ENCODE data around the gene LPP. TPM values are rescaled to one million over a fixed set of nuclear protein-coding genes. Genes with fewer than 3 reads are reported as not detected.
A peak's percentile ranks its signal among the peaks of the same experiment; 100 is the strongest.

The LPP gene
- total RNA-seq, 4 donors from 2014 or later = 109 to 170 (median 132) TPM

- Histone ChIP-seq H3K9me3 (no peaks in the 10 kb centered on the region), H3K27ac (peak overlapping the region in 1 of 4 donors; percentile 48), H3K36me3 (no peaks in the 10 kb centered on the region), H3K27me3 (no peaks in the 10 kb centered on the region), H3K4me1 (peaks cover 0 to 12% (median 6%) of the 10 kb centered on the region in 4 donors), H3K4me3 (no peak overlapping the region)
- TF ChIP-seq POLR2A (IDR thresholded peaks at IDR 0.05) = no peak
- no peak for TF ChIP-seq CTCF (IDR thresholded peaks at IDR 0.05)
- no peak for DNase-seq
Measured at GRCh38 chr3:188578576-188579363, 424.8 kb downstream of the LPP start.

GRCh38 chr3:188580223-188580622 lies 426.3 kb downstream of the LPP start:
- Histone ChIP-seq H3K4me3 (no peak overlapping the region), H3K27ac (no peak overlapping the region), H3K4me1 (peaks cover 0 to 18% (median 9%) of the 10 kb centered on the region in 4 donors), H3K27me3 (no peaks in the 10 kb centered on the region), H3K9me3 (no peaks in the 10 kb centered on the region), H3K36me3 (no peaks in the 10 kb centered on the region)
- no peak for TF ChIP-seq CTCF (IDR thresholded peaks at IDR 0.05)
- no peak for TF ChIP-seq POLR2A (IDR thresholded peaks at IDR 0.05)
- DNase-seq = no peak

- H3K27me3 ChIP-seq = no peaks in the 10 kb centered on the region
- peaks cover 0 to 18% (median 9%) of the 10 kb centered on the region in 4 donors for H3K4me1 ChIP-seq
- H3K9me3 ChIP-seq = no peaks in the 10 kb centered on the region
- H3K36me3 ChIP-seq = no peaks in the 10 kb centered on the region
- H3K4me3 ChIP-seq = no peak overlapping the region
- DNase-seq = no peak
- no peak overlapping the region for H3K27ac ChIP-seq
- TF ChIP-seq CTCF (IDR thresholded peaks at IDR 0.05) = no peak
- no peak for TF ChIP-seq POLR2A (IDR thresholded peaks at IDR 0.05)
Measured at GRCh38 chr3:188580659-188581058, 426.7 kb downstream of the LPP start.

- H3K27ac ChIP-seq = no peak overlapping the region
Measured at GRCh38 chr3:188581365-188581764, 427.4 kb downstream of the LPP start.

GRCh38 chr3:188581792-188582191 lies 427.8 kb downstream of the LPP start:
- TF ChIP-seq POLR2A (IDR thresholded peaks at IDR 0.05) (no peak), CTCF (IDR thresholded peaks at IDR 0.05) (no peak)
- H3K27me3 ChIP-seq = no peaks in the 10 kb centered on the region
- H3K4me1 ChIP-seq = peaks cover 0 to 18% (median 9%) of the 10 kb centered on the region in 4 donors
- no peak overlapping the region for H3K27ac ChIP-seq
- H3K36me3 ChIP-seq = no peaks in the 10 kb centered on the region
- no peaks in the 10 kb centered on the region for H3K9me3 ChIP-seq
- no peak overlapping the region for H3K4me3 ChIP-seq
- DNase-seq = peak in 1 of 3 donors; percentile 21

More at GRCh38 chr3:188581365-188581764, 427.4 kb downstream of the LPP start:
- Histone ChIP-seq H3K4me1 (peaks cover 0 to 18% (median 9%) of the 10 kb centered on the region in 4 donors), H3K27me3 (no peaks in the 10 kb centered on the region), H3K36me3 (no peaks in the 10 kb centered on the region), H3K9me3 (no peaks in the 10 kb centered on the region), H3K4me3 (no peak overlapping the region)
- no peak for DNase-seq
- TF ChIP-seq POLR2A (IDR thresholded peaks at IDR 0.05) (no peak), CTCF (IDR thresholded peaks at IDR 0.05) (no peak)

All from Peyer's patch (tissue), 4 donors.